Activated T-cell treated with anti-CD3 and anti-CD28 coated beads for 24 hours (primary cell): ENCODE results near the gene BRSK1.

Experiments used
- DNase-seq: peaks from one replicate; pipeline ENCODE4 v3.0.0-alpha.2; 2020; ENCODE audit warnings: low read depth

The BRSK1 gene

GRCh38 chr19:55353356-55353802, 69.6 kb downstream of the BRSK1 start:
- DNase-seq = no peak

- peak; percentile 32 for DNase-seq
These were observed 70.3 kb downstream of the BRSK1 start for GRCh38 chr19:55353803-55354697.

- no peak for DNase-seq
These were observed 71.0 kb downstream of the BRSK1 start, which contains the start of gene COX6B2 for GRCh38 chr19:55354698-55355212. COX6B2 (minus strand) TSS chr19:55354719; CDS start chr19:55354521, 198 bp downstream.

- no peak for DNase-seq
These were observed 71.5 kb downstream of the BRSK1 start for GRCh38 chr19:55355213-55355821.

- DNase-seq = no peak
These were observed 74.7 kb downstream of the BRSK1 start for GRCh38 chr19:55358493-55358892.

- no peak for DNase-seq
These were observed 75.4 kb downstream of the BRSK1 start for GRCh38 chr19:55358943-55359908.

- no peak for DNase-seq
These were observed 77.1 kb downstream of the BRSK1 start for GRCh38 chr19:55360902-55361301.
